ENCODE measurements around the gene PAPPA. TPM values are rescaled to one million over a fixed set of nuclear protein-coding genes. Genes with fewer than 3 reads are reported as not detected.
A peak's percentile ranks its signal among the peaks of the same experiment; 100 is the strongest.

The PAPPA gene
- total RNA-seq, 1 donor from 2014 or later: 0.72 TPM

DNA sequence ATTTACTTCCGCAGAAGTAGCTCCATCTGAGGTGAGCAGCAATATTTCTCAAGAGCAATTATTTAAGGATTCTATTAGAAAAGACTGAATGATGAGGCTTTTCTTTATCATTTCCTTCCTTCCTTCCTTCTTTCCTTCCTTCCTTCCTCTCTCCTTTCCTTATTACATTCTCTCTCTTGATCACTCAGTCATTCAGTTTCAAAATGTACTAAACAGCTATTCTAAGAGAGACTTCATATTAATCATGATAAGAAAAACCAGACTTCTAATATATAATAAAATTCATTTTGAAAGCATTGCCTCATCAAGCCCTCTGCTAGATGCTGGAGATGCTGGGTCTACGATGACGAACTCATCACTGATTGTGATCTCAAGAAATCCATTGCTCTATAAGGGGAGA, 30.4 kb upstream of the PAPPA start:
- Mint-ChIP-seq H3K4me1 (no peaks in the 10 kb centered on the region), H3K9me3 (peaks cover 4% of the 10 kb centered on the region), H3K36me3 (ENCODE audit: low read depth) (no peaks in the 10 kb centered on the region), H3K4me3 (no peak overlapping the region), H3K27ac (ENCODE audit: unreplicated experiment) (no peak overlapping the region), H3K27me3 (ENCODE audit: low read depth) (peaks cover 3% of the 10 kb centered on the region)
- DNase-seq (ENCODE audit: low read depth, low spot score): no peak
- TF ChIP-seq, protein P1, sequence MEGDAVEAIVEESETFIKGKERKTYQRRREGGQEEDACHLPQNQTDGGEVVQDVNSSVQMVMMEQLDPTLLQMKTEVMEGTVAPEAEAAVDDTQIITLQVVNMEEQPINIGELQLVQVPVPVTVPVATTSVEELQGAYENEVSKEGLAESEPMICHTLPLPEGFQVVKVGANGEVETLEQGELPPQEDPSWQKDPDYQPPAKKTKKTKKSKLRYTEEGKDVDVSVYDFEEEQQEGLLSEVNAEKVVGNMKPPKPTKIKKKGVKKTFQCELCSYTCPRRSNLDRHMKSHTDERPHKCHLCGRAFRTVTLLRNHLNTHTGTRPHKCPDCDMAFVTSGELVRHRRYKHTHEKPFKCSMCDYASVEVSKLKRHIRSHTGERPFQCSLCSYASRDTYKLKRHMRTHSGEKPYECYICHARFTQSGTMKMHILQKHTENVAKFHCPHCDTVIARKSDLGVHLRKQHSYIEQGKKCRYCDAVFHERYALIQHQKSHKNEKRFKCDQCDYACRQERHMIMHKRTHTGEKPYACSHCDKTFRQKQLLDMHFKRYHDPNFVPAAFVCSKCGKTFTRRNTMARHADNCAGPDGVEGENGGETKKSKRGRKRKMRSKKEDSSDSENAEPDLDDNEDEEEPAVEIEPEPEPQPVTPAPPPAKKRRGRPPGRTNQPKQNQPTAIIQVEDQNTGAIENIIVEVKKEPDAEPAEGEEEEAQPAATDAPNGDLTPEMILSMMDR (conservative IDR thresholded peaks at IDR 0.05): no peak

DNA sequence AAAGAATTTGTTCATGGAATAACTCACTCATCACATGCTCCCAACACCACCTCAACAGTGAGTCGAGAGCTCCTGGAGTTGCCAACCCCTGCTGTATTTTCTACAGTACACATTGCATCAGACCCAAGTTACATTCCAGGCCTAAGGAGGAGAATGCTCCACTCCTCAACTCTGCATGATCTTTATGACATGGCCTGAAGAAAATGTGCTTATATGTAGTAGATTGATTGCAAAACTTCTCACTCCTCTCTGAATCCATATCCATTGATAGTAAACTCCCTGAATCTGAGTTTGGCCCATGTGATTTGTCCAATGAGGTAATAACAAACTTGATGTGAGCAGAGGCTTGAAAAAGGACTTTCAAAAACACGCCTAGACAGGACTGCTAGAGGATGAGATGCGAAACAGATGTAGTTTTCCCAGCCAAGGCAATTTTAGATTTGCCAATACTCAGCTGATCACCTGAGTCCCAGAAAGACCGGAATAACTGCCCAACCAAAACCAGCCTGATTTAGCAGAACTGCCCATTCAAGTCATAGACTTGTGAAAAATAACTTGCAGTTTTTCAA, 29.0 kb upstream of the PAPPA start:
- Mint-ChIP-seq H3K9me3 (peaks cover 2% of the 10 kb centered on the region), H3K4me1 (no peaks in the 10 kb centered on the region), H3K4me3 (no peak overlapping the region)

DNA sequence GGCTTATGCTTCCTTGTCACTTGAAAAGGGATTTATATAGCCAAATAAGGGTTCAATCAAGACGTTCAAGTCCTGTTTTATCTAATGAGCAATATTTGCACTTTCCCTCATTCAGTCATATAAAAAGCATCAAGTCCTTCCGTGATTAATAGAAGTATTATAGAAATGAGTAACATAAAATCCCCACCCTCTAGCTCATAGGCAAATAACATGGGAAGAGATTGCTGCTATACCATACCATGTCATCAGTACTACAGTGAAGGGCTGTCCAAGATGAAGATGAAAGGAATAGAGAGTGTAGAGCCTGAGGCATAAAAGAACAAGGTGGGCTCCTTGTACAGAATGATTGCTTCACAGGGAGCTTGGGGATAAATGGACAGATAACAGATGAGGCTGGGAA, 20.4 kb upstream of the PAPPA start:
- no peaks in the 10 kb centered on the region for H3K4me1 Mint-ChIP-seq
- no peak overlapping the region for H3K4me3 Mint-ChIP-seq
- H3K36me3 Mint-ChIP-seq (ENCODE audit: low read depth): no peaks in the 10 kb centered on the region
- H3K27me3 Mint-ChIP-seq (ENCODE audit: low read depth): peaks cover 10% of the 10 kb centered on the region
- TF ChIP-seq, protein P1 (conservative IDR thresholded peaks at IDR 0.05): no peak
- peaks cover 3% of the 10 kb centered on the region for H3K9me3 Mint-ChIP-seq
- no peak overlapping the region for H3K27ac Mint-ChIP-seq (ENCODE audit: unreplicated experiment)
- DNase-seq (ENCODE audit: low read depth, low spot score): no peak

More for the DNA sequence above, 29.0 kb upstream of the PAPPA start:
- Mint-ChIP-seq H3K27ac (ENCODE audit: unreplicated experiment) (no peak overlapping the region), H3K36me3 (ENCODE audit: low read depth) (no peaks in the 10 kb centered on the region), H3K27me3 (ENCODE audit: low read depth) (peaks cover 3% of the 10 kb centered on the region)
- no peak for DNase-seq (ENCODE audit: low read depth, low spot score)
- TF ChIP-seq, protein P1 (conservative IDR thresholded peaks at IDR 0.05): no peak

DNA sequence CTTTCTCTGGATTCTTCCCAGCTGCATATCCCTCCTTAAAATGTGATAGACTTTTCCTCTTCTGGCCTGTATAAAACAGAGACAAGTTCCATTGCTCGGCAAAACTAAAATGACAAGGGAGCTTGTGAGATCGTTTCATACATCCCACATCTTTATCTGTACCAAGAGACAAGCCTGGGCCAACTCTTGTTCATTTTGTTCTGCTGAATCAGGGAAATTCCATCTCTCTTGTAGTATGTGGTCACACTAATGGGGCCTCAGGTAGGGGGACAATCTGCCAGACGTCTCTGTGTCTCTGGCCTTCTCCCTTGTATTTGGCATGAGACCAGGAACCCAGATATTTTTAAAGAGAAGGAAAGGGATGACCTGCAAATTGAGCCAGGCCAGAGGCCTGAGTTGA, 18.6 kb upstream of the PAPPA start:
- Mint-ChIP-seq H3K4me1 (no peaks in the 10 kb centered on the region), H3K27me3 (ENCODE audit: low read depth) (peaks cover 15% of the 10 kb centered on the region), H3K27ac (ENCODE audit: unreplicated experiment) (no peak overlapping the region), H3K4me3 (no peak overlapping the region), H3K36me3 (ENCODE audit: low read depth) (no peaks in the 10 kb centered on the region), H3K9me3 (peaks cover 3% of the 10 kb centered on the region)
- TF ChIP-seq, protein P1 (conservative IDR thresholded peaks at IDR 0.05): no peak
- no peak for DNase-seq (ENCODE audit: low read depth, low spot score)

DNA sequence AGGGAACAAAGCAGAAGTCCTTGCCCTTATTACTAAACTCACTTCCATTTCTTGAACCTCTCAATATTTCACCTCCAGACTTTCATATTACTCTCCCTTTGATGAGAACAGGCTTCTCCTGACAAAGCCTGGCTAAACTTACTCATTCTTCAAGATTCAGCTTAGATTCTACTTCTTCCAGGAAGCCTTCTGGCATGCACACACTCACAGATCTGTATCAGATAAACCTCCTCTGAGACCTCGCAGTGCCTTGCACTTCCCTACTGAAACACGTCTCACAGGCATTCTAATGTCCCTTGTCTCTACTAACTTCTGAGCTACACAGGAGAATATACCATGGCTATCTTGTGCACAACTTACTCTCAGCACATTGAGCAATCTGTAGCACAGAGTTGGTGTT, 16.6 kb upstream of the PAPPA start:
- Mint-ChIP-seq H3K27ac (ENCODE audit: unreplicated experiment) (peak overlapping the region; percentile 13), H3K9me3 (no peaks in the 10 kb centered on the region), H3K4me1 (no peaks in the 10 kb centered on the region), H3K27me3 (ENCODE audit: low read depth) (peaks cover 15% of the 10 kb centered on the region), H3K36me3 (ENCODE audit: low read depth) (no peaks in the 10 kb centered on the region), H3K4me3 (no peak overlapping the region)
- DNase-seq (ENCODE audit: low read depth, low spot score): no peak
- TF ChIP-seq, protein P1 (conservative IDR thresholded peaks at IDR 0.05): no peak

Data from neural crest cell (in vitro differentiated cells).